ENCODE data around the gene KRT37.
"Not testable (repeated sequence)": the region's sequence is repeated elsewhere in the genome, so short reads cannot be mapped to it uniquely, and the experiment has no call there.

The KRT37 gene

DNA sequence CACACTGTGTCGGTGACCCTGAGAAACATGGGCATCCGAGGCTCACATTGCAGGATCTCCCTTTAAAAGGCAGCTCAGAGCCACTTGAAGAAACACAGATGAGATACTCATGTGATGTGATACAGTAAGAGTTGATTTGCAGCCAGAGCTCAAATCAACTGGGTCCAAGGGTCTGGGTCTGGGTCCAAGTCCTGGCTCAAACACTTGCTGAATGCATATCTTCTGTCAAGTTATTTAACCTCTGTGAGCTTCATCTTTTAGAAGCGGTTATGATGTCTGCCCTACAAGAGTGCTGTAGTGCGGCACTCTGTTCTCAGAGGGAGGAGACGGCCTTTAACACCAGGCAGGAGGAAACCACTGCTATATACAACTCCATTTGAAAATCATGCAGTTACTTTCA, 10.0 kb upstream of the KRT37 start:
- no peaks in the 10 kb centered on the region for H3K36me3 ChIP-seq (replicated peaks; ENCODE audit: low read depth, low read length)
- no peak overlapping the region for H3K4me2 ChIP-seq (ENCODE audit: low read length)
- H3K27ac ChIP-seq (ENCODE audit: low read length) = no peak overlapping the region
- no peak overlapping the region for H2AFZ ChIP-seq (ENCODE audit: low read depth, low read length)
- H3K4me1 ChIP-seq (ENCODE audit: low read length) = no peaks in the 10 kb centered on the region
- no peaks in the 10 kb centered on the region for H3K79me2 ChIP-seq (ENCODE audit: low read length)
- peaks cover 10% of the 10 kb centered on the region; the same call in 1 of the 2 replicates for H3K27me3 ChIP-seq (ENCODE audit: low read depth, low read length)
- no peaks in the 10 kb centered on the region for H4K20me1 ChIP-seq (ENCODE audit: insufficient read depth, low read length)
- no peak for TF ChIP-seq EZH2phosphoT487 (IDR thresholded peaks at IDR 0.05; ENCODE audit: low read depth)
- TF ChIP-seq, protein P1, sequence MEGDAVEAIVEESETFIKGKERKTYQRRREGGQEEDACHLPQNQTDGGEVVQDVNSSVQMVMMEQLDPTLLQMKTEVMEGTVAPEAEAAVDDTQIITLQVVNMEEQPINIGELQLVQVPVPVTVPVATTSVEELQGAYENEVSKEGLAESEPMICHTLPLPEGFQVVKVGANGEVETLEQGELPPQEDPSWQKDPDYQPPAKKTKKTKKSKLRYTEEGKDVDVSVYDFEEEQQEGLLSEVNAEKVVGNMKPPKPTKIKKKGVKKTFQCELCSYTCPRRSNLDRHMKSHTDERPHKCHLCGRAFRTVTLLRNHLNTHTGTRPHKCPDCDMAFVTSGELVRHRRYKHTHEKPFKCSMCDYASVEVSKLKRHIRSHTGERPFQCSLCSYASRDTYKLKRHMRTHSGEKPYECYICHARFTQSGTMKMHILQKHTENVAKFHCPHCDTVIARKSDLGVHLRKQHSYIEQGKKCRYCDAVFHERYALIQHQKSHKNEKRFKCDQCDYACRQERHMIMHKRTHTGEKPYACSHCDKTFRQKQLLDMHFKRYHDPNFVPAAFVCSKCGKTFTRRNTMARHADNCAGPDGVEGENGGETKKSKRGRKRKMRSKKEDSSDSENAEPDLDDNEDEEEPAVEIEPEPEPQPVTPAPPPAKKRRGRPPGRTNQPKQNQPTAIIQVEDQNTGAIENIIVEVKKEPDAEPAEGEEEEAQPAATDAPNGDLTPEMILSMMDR (IDR thresholded peaks at IDR 0.05; ENCODE audit: low read depth, low read length) = no peak
- H3K9ac ChIP-seq (ENCODE audit: low read length) = no peak overlapping the region
- no peak overlapping the region for H3K4me3 ChIP-seq (ENCODE audit: low read length)
- no peaks in the 10 kb centered on the region for H3K9me3 ChIP-seq (ENCODE audit: insufficient read depth, low read length)

DNA sequence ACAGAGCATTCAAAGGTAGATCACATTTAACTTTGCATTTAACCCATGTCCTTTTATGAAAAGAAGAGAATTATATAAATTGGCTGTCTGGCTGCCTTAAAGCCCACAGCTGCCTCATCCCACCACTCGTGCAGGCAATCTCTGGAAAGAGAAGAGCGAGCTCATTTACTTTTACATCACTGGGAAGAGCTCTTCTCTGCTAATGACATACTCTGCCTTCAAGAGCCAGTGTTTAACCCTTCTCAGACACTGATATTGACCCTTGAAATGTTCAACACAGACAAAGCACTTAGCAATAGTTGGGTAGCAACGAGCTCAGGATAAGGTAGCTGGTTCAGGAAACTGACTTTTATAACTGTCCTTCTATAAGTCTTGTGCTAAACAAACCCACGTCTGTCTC, 9.6 kb upstream of the KRT37 start:
- Histone ChIP-seq H4K20me1 (ENCODE audit: insufficient read depth, low read length) (no peaks in the 10 kb centered on the region), H3K79me2 (ENCODE audit: low read length) (no peaks in the 10 kb centered on the region), H3K9me3 (ENCODE audit: insufficient read depth, low read length) (no peaks in the 10 kb centered on the region), H3K4me2 (ENCODE audit: low read length) (no peak overlapping the region), H3K27ac (ENCODE audit: low read length) (no peak overlapping the region), H3K27me3 (ENCODE audit: low read depth, low read length) (peaks cover 10% of the 10 kb centered on the region; the same call in 1 of the 2 replicates), H3K36me3 (replicated peaks; ENCODE audit: low read depth, low read length) (no peaks in the 10 kb centered on the region), H3K9ac (ENCODE audit: low read length) (no peak overlapping the region), H3K4me3 (ENCODE audit: low read length) (no peak overlapping the region), H2AFZ (ENCODE audit: low read depth, low read length) (no peak overlapping the region), H3K4me1 (ENCODE audit: low read length) (no peaks in the 10 kb centered on the region)
- TF ChIP-seq, protein P1 (IDR thresholded peaks at IDR 0.05; ENCODE audit: low read depth, low read length) = no peak
- no peak for TF ChIP-seq EZH2phosphoT487 (IDR thresholded peaks at IDR 0.05; ENCODE audit: low read depth)

DNA sequence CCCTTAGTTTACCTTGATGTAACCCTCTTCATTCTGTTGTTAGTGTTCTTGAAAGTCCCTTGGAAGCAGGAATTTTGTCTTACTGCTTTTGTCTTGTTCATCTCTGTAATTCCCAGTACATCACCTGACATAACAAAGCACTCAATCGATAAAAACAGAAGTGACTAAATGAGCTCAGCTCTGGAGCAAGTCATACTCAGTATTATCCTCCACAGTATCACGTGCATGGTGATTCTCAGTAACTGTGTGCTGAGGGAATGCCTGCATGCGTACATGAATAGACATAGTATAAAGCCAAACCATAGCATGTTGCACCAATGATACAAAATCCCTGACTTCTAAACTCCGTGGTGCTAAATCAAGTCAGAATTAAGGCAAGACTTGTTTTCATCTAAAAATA, 9.2 kb upstream of the KRT37 start:
- no peak overlapping the region for H3K4me2 ChIP-seq (ENCODE audit: low read length)
- H2AFZ ChIP-seq (ENCODE audit: low read depth, low read length) = no peak overlapping the region
- TF ChIP-seq, protein P1 (IDR thresholded peaks at IDR 0.05; ENCODE audit: low read depth, low read length) = no peak
- no peak for TF ChIP-seq EZH2phosphoT487 (IDR thresholded peaks at IDR 0.05; ENCODE audit: low read depth)
- H3K27me3 ChIP-seq (ENCODE audit: low read depth, low read length) = peaks cover 10% of the 10 kb centered on the region; the same call in 1 of the 2 replicates
- H4K20me1 ChIP-seq (ENCODE audit: insufficient read depth, low read length) = no peaks in the 10 kb centered on the region
- H3K27ac ChIP-seq (ENCODE audit: low read length) = no peak overlapping the region
- no peaks in the 10 kb centered on the region for H3K4me1 ChIP-seq (ENCODE audit: low read length)
- H3K9me3 ChIP-seq (ENCODE audit: insufficient read depth, low read length) = no peaks in the 10 kb centered on the region
- no peaks in the 10 kb centered on the region for H3K36me3 ChIP-seq (replicated peaks; ENCODE audit: low read depth, low read length)
- H3K4me3 ChIP-seq (ENCODE audit: low read length) = no peak overlapping the region
- no peaks in the 10 kb centered on the region for H3K79me2 ChIP-seq (ENCODE audit: low read length)
- H3K9ac ChIP-seq (ENCODE audit: low read length) = no peak overlapping the region

DNA sequence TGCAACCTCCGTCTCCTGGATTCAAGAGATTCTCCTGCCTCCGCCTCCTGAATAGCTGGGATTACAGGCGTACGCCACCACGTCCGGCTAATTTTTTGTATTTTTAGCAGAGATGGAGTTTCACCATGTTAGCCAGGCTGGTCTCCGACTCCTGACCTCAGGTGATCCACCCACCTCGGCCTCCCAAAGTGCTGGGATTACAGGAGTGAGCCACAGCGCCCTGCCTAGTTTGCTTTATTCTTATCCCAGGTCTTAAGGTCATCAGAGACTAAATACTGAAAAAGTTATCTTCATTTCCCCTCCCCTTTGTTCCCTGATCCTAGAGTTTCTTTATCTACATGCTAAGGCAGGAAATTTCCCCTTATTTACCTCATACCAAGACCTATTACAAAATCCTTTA, 6.0 kb upstream of the KRT37 start:
- not testable (repeated sequence) for H3K9me3 ChIP-seq (ENCODE audit: insufficient read depth, low read length); H3K36me3 ChIP-seq (replicated peaks; ENCODE audit: low read depth, low read length); H3K79me2 ChIP-seq (ENCODE audit: low read length); H3K4me3 ChIP-seq (ENCODE audit: low read length); H3K9ac ChIP-seq (ENCODE audit: low read length); H3K27ac ChIP-seq (ENCODE audit: low read length); H3K4me1 ChIP-seq (ENCODE audit: low read length); H3K4me2 ChIP-seq (ENCODE audit: low read length); H3K27me3 ChIP-seq (ENCODE audit: low read depth, low read length); H2AFZ ChIP-seq (ENCODE audit: low read depth, low read length); H4K20me1 ChIP-seq (ENCODE audit: insufficient read depth, low read length)

DNA sequence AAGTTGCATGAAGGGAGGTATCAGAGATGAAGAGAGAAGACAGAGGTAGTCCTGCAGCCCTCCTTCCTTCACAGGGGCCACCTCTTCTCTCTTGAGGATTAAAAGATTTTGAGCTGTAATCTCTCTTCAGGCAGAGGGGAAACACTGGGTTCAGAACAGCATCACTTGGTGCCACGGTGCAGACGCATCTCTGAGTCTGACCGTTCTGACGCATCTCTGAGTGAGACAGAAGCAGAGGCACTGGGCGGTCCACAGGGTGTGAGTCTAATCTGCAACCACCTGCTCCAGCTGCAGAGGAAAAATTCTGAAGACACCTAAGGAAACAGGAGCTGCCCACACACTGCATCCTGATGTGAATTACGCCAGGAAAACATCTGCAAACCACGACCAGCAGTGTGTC, 5.3 kb upstream of the KRT37 start:
- Histone ChIP-seq H3K27ac (ENCODE audit: low read length) (no peak overlapping the region), H3K4me1 (ENCODE audit: low read length) (no peaks in the 10 kb centered on the region), H3K9me3 (ENCODE audit: insufficient read depth, low read length) (no peaks in the 10 kb centered on the region), H3K27me3 (ENCODE audit: low read depth, low read length) (peaks cover 7% of the 10 kb centered on the region; the same call in 1 of the 2 replicates), H3K9ac (ENCODE audit: low read length) (no peak overlapping the region), H4K20me1 (ENCODE audit: insufficient read depth, low read length) (no peaks in the 10 kb centered on the region), H3K4me3 (ENCODE audit: low read length) (no peak overlapping the region), H3K4me2 (ENCODE audit: low read length) (no peak overlapping the region), H2AFZ (ENCODE audit: low read depth, low read length) (no peak overlapping the region), H3K79me2 (ENCODE audit: low read length) (no peaks in the 10 kb centered on the region), H3K36me3 (replicated peaks; ENCODE audit: low read depth, low read length) (no peaks in the 10 kb centered on the region)
- TF ChIP-seq EZH2phosphoT487 (IDR thresholded peaks at IDR 0.05; ENCODE audit: low read depth) = no peak
- TF ChIP-seq, protein P1 (IDR thresholded peaks at IDR 0.05; ENCODE audit: low read depth, low read length) = no peak

Data from OCI-LY3 (cell line).